ENCODE results near the gene MEN1. TPM values are rescaled to one million over a fixed set of nuclear protein-coding genes. Genes with fewer than 3 reads are reported as not detected.

MEN1 gene
- total and polyA plus RNA-seq, 2 of the 13 experiments (the other 11 are each of a cell fraction or from before 2014, with no cell fraction given), result 20.5 to 27.3 TPM

DNA sequence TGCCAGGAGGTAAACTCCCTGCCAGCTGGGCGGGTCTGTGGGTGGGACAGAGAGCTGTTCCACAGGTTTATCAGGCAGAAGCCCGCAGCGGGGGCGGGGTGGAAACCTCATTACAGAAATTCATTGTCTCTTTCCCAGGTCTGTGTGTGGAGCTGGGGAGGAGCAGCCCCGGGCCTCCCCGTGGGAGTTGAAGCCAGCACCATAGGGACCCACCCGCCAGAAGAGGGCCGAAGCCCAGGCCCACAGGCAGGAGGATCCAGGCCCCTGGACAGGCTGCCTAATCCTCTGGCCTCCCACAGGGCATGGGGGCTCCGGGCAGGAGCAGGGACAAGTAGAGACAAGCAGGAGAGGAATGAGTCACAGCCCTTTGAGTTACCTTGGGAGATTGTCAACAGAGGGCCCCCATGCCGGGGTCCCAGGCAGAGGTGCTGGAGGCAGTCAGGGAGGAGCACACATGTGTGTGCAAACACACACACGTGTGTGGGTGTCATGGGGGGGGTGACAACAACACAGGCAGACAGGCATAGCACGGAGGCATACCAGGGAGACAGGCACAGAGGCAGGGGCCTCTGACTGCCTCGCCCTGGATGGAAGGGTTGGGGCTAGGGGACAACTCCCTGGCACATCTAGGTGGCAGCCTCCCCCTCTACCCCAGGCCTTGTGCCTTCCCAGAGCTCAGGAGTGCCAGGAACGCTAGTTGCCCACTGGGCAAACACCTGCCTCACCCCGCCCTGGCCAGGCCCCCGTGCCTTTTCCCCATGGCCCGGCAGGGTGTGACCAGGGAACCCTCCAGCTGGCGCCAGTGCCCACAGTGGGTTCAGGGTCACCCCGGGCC lies 32.7 kb upstream of the MEN1 start (continued):
- TF ChIP-seq, protein P1, sequence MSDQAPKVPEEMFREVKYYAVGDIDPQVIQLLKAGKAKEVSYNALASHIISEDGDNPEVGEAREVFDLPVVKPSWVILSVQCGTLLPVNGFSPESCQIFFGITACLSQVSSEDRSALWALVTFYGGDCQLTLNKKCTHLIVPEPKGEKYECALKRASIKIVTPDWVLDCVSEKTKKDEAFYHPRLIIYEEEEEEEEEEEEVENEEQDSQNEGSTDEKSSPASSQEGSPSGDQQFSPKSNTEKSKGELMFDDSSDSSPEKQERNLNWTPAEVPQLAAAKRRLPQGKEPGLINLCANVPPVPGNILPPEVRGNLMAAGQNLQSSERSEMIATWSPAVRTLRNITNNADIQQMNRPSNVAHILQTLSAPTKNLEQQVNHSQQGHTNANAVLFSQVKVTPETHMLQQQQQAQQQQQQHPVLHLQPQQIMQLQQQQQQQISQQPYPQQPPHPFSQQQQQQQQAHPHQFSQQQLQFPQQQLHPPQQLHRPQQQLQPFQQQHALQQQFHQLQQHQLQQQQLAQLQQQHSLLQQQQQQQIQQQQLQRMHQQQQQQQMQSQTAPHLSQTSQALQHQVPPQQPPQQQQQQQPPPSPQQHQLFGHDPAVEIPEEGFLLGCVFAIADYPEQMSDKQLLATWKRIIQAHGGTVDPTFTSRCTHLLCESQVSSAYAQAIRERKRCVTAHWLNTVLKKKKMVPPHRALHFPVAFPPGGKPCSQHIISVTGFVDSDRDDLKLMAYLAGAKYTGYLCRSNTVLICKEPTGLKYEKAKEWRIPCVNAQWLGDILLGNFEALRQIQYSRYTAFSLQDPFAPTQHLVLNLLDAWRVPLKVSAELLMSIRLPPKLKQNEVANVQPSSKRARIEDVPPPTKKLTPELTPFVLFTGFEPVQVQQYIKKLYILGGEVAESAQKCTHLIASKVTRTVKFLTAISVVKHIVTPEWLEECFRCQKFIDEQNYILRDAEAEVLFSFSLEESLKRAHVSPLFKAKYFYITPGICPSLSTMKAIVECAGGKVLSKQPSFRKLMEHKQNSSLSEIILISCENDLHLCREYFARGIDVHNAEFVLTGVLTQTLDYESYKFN (CRISPR knock-in tag; conservative IDR thresholded peaks at IDR 0.05), result peak; percentile 81
- TF ChIP-seq ZNF337 (CRISPR knock-in tag; IDR thresholded peaks at IDR 0.05; ENCODE audit: borderline replicate concordance, low read depth) (no peak), SIX1 (CRISPR knock-in tag; IDR thresholded peaks at IDR 0.05; ENCODE audit: borderline replicate concordance) (no peak), MEIS1 (CRISPR knock-in tag; IDR thresholded peaks at IDR 0.05; ENCODE audit: borderline replicate concordance) (0 out of 2 replicates have a peak, but pooled peaks have one; percentile 57), ZNF747 (CRISPR knock-in tag; IDR thresholded peaks at IDR 0.05; ENCODE audit: borderline replicate concordance) (peak; percentile 57; the same call in 1 of the 2 replicates), ZSCAN25 (CRISPR knock-in tag; IDR thresholded peaks at IDR 0.05) (peak; percentile 53; the same call in 1 of the 2 replicates), KLF11 (CRISPR knock-in tag; IDR thresholded peaks at IDR 0.05) (no peak), ZNF468 (CRISPR knock-in tag; IDR thresholded peaks at IDR 0.05) (no peak), RBAK (CRISPR knock-in tag; IDR thresholded peaks at IDR 0.05) (no peak), JUND (CRISPR knock-in tag; IDR thresholded peaks at IDR 0.05) (0 out of 2 replicates have a peak, but pooled peaks have one; percentile 53), CBX5 (CRISPR knock-in tag; IDR thresholded peaks at IDR 0.05; ENCODE audit: borderline replicate concordance) (no peak), HDAC2 (CRISPR knock-in tag; IDR thresholded peaks at IDR 0.05) (peak; percentile 47; the same call in 1 of the 2 replicates), ZNF780A (CRISPR knock-in tag; IDR thresholded peaks at IDR 0.05) (no peak), EHMT2 (IDR thresholded peaks at IDR 0.05; ENCODE audit: borderline replicate concordance, low read depth, low read length) (no peak), ISX (CRISPR knock-in tag; conservative IDR thresholded peaks at IDR 0.05) (no peak), ZNF460 (CRISPR knock-in tag; IDR thresholded peaks at IDR 0.05; ENCODE audit: borderline replicate concordance) (no peak), ERF (CRISPR knock-in tag; IDR thresholded peaks at IDR 0.05) (no peak; the same call in 1 of the 2 replicates), TCF12 (IDR thresholded peaks at IDR 0.05) (no peak), TCF12 (CRISPR knock-in tag; IDR thresholded peaks at IDR 0.05) (no peak), MEF2D (CRISPR knock-in tag; IDR thresholded peaks at IDR 0.05) (no peak)
- TF ChIP-seq, protein P2, sequence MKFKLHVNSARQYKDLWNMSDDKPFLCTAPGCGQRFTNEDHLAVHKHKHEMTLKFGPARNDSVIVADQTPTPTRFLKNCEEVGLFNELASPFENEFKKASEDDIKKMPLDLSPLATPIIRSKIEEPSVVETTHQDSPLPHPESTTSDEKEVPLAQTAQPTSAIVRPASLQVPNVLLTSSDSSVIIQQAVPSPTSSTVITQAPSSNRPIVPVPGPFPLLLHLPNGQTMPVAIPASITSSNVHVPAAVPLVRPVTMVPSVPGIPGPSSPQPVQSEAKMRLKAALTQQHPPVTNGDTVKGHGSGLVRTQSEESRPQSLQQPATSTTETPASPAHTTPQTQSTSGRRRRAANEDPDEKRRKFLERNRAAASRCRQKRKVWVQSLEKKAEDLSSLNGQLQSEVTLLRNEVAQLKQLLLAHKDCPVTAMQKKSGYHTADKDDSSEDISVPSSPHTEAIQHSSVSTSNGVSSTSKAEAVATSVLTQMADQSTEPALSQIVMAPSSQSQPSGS (CRISPR knock-in tag; IDR thresholded peaks at IDR 0.05), result no peak; the same call in 1 of the 2 replicates
- TF ChIP-seq, protein P3, sequence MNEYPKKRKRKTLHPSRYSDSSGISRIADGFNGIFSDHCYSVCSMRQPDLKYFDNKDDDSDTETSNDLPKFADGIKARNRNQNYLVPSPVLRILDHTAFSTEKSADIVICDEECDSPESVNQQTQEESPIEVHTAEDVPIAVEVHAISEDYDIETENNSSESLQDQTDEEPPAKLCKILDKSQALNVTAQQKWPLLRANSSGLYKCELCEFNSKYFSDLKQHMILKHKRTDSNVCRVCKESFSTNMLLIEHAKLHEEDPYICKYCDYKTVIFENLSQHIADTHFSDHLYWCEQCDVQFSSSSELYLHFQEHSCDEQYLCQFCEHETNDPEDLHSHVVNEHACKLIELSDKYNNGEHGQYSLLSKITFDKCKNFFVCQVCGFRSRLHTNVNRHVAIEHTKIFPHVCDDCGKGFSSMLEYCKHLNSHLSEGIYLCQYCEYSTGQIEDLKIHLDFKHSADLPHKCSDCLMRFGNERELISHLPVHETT (CRISPR knock-in tag; conservative IDR thresholded peaks at IDR 0.05), result 0 out of 2 replicates have a peak, but pooled peaks have one; percentile 44
- TF ChIP-seq, protein P4, sequence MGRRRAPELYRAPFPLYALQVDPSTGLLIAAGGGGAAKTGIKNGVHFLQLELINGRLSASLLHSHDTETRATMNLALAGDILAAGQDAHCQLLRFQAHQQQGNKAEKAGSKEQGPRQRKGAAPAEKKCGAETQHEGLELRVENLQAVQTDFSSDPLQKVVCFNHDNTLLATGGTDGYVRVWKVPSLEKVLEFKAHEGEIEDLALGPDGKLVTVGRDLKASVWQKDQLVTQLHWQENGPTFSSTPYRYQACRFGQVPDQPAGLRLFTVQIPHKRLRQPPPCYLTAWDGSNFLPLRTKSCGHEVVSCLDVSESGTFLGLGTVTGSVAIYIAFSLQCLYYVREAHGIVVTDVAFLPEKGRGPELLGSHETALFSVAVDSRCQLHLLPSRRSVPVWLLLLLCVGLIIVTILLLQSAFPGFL (CRISPR knock-in tag; IDR thresholded peaks at IDR 0.05), result no peak

All from HepG2 (cell line).